Heart left ventricle (tissue), 16 donors: Measurements from ENCODE around the gene NUP214. TPM values are rescaled to one million over a fixed set of nuclear protein-coding genes. Genes with fewer than 3 reads are reported as not detected.

Source experiments
- ATAC-seq, 4 donors: fragments of 200-7000 bp; cut with Tn5 transposase; one replicate each; pipeline ENCODE4 v1.9.1; 2020 to 2022; ENCODE audit warnings: moderate library complexity in 4 of 4, mild to moderate bottlenecking in 3 of 4, moderate number of reproducible peaks in 1 of 4
- DNase-seq, 5 donors: peaks; one replicate each; pipeline ENCODE4 v3.0.0-alpha.2; 2020
- H3K27ac ChIP-seq, 12 donors: fragments of 200-600 bp; sonication (generic) in 4 of 12; one replicate each; pipeline versions ENCODE4 v1.5.0 to v1.8.0; 2016 to 2022; ENCODE audit warnings: mild to moderate bottlenecking in 2 of 12
- H3K27me3 ChIP-seq, 9 donors: fragments of 200-600 bp; sonication (generic) in 2 of 9; one replicate each; pipeline versions ENCODE4 v1.5.1 to v1.8.0; 2016 to 2022; ENCODE audit warnings: mild to moderate bottlenecking in 3 of 9
- H3K36me3 ChIP-seq, 9 donors: fragments of 200-600 bp; sonication (generic) in 2 of 9; one replicate each; pipeline versions ENCODE4 v1.5.0 to v1.8.0; 2018 to 2022; ENCODE audit warnings: mild to moderate bottlenecking in 2 of 9
- H3K4me1 ChIP-seq, 12 donors: fragments of 200-600 bp; sonication (generic) in 4 of 12; one replicate each; pipeline versions ENCODE4 v1.5.0 to v1.8.0; 2016 to 2022; ENCODE audit warnings: mild to moderate bottlenecking in 3 of 12
- H3K4me3 ChIP-seq, 12 donors: fragments of 200-600 bp; sonication (generic) in 4 of 12; one replicate each; pipeline versions ENCODE4 v1.5.0 to v1.8.0; 2017 to 2022; ENCODE audit warnings: mild to moderate bottlenecking in 9 of 12, moderate library complexity in 4 of 12
- H3K9me3 ChIP-seq, 12 donors: fragments of 200-600 bp; sonication (generic) in 4 of 12; one replicate each; pipeline versions ENCODE4 v1.5.0 to v1.8.0; 2016 to 2022; ENCODE audit warnings: mild to moderate bottlenecking in 1 of 12
- POLR2A ChIP-seq, 2 donors: fragments of 450-650 bp; IDR thresholded peaks; one replicate each; pipeline ENCODE4 v1.6.1; 2017; ENCODE audit warnings: antibody characterized with exemption in 2 of 2, mild to moderate bottlenecking in 2 of 2, moderate library complexity in 2 of 2
- WGBS, 4 donors: extraction: QIAGEN DNeasy Blood & Tissue Kit in 2 of 4; methylation state at CpG; one replicate each; pipeline versions ENCODE4 v1.1.5 to v1.1.7; 2013 to 2018; 5-methylcytosine and 5-hydroxymethylcytosine counted together
- intact Hi-C, 10 donors: fragments of 100-400 bp; cut with DNase I; formaldehyde crosslinking; loops; one replicate each; pipeline versions ENCODE4 v1.11.1 to v1.14.2; 2022
- polyA plus RNA-seq, 2 donors: library from polyadenylated mRNA; stranded (reverse); fragments of 200-250 nt; gene quantifications; one replicate each; pipeline ENCODE4 v1.2.3, GENCODE V29; 2013
- total RNA-seq, 9 donors: library from RNA; depleted of rRNA in 2 of 9; stranded (reverse); fragments of >200 nt in 2 of 9; fragmentation: NEBNext Ultra II Directional in 3 of 9; extraction: Animal tissue kit (Norgen Biotek cat#: 25700) in 3 of 9; gene quantifications; one replicate each; pipeline versions ENCODE4 v1.1.0 to v1.2.4, GENCODE V29; 2016 to 2023
- TF ChIP-seq, protein P1 (sequence below), 12 donors: fragments of 200-600 bp; sonication (generic) in 4 of 12; IDR thresholded peaks; one replicate each; pipeline versions ENCODE4 v1.5.0 to v1.8.0; 2018 to 2022; ENCODE audit warnings: antibody characterized with exemption in 12 of 12, mild to moderate bottlenecking in 5 of 12
- donor health status: ischemic (EF 13 %, LVEDD 7.1; RV severe dilation, severe dysfunction).
- donor health status: healthy with polysubstance abuse.
- donor health status: DM: no; HTN: yes; CAD: no.
- donor health status: DM: no; HTN: no; CAD: no.
- donor health status: ischemic (EF 25% LVEDD 6.9; RV normal size, moderate dysfunction).
- donor health status: ischemic (EF 25% LVEDD 5.7; RV mildly dilated, moderate dysfunction).
- donor health status: healthy.
- donor health status: DM: yes; HTN: yes; CAD: no.
- donor health status: ischemic (EF 35%, LVEDD 5.7; RV mildly dilated, moderate dysfunction).
- donor health status: nonischemic (EF 11% LVEDD 7.7; RV severe dilation, severe dysfunction).
- donor health status: DM: yes; HTN: yes; CAD: no.
- donor health status: PGD.
- donor health status: ischemic (EF 29% LVEDD 5.4; RV normal size, mild dysfunction).
- donor health status: nonischemic (EF 23%, LVEDD 6.1; RV moderate dilation, normal function).

NUP214 gene
- total and polyA plus RNA-seq, 11 donors: 13.7 to 45.1 (median 23.6) TPM

DNA sequence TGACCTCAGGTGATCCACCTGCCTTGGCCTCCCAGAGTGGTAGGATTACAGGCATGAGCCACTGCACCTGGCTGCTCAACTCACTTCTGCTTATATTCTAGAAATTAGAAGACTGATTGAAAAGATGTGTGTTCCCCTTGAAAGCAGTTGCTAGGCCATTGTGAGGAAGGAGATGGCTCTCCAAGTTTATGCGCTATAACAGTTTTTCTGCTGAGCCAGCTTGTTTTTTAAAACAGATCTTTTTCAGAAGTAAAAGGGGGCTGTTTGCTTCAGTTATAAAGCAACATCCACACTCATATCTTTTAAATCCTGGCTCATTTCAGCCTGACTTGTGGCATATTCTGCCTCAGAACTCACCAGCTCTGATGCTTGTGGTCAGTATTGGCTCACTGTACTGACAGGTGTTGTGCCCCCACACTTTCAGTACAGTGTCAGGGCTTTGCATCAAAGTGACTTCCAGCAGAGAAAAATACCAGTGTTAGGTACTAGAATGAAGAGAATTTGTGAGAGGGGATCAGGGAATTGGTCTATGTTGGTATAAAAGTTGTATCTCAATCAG lies 49.4 kb downstream of the NUP214 start:
- TF ChIP-seq, protein P1, sequence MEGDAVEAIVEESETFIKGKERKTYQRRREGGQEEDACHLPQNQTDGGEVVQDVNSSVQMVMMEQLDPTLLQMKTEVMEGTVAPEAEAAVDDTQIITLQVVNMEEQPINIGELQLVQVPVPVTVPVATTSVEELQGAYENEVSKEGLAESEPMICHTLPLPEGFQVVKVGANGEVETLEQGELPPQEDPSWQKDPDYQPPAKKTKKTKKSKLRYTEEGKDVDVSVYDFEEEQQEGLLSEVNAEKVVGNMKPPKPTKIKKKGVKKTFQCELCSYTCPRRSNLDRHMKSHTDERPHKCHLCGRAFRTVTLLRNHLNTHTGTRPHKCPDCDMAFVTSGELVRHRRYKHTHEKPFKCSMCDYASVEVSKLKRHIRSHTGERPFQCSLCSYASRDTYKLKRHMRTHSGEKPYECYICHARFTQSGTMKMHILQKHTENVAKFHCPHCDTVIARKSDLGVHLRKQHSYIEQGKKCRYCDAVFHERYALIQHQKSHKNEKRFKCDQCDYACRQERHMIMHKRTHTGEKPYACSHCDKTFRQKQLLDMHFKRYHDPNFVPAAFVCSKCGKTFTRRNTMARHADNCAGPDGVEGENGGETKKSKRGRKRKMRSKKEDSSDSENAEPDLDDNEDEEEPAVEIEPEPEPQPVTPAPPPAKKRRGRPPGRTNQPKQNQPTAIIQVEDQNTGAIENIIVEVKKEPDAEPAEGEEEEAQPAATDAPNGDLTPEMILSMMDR (IDR thresholded peaks at IDR 0.05): no peak
- TF ChIP-seq POLR2A (IDR thresholded peaks at IDR 0.05): no peak
- Histone ChIP-seq H3K9me3 (no peaks in the 10 kb centered on the region), H3K4me3 (no peak overlapping the region), H3K36me3 (peaks cover 2 to 79% (median 71%) of the 10 kb centered on the region in 9 donors), H3K27me3 (no peaks in the 10 kb centered on the region), H3K27ac (no peak overlapping the region), H3K4me1 (peaks cover 0 to 16% (median 6%) of the 10 kb centered on the region in 12 donors)
- 98 to 100% (median 100%) methylated on average over 1 of the region's 1 CpG for whole genome bisulfite sequencing, 4 donors
- no peak for ATAC-seq
- DNase-seq: no peak
- intact Hi-C loops: loop anchor here in 1 of 10 donors (5.0 kb wide), 1 partner anchor 103 kb away; the partner anchor contains the start of gene FAM78A

DNA sequence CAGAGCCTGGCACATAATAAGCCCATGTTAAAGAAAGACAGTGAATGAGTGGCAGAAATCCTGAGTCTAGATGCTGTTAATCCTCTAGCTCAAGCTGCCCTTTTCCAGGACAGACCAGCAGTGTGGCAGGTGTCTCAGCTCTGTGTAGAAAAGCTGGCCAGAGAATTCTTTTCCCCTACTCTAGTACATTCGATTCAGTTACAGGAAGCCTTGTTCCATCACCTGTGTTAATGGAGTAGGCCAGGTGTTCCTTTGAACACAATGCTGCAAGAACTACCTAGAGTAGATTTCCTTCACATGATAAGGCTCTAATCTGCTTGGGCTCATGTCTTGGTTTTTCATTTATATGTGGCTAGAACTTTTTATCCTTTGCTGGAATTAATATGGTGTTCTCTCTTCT lies 52.5 kb downstream of the NUP214 start:
- no peak for ATAC-seq
- intact Hi-C loops: loop anchor here in 8 of 10 donors (1.0 to 5.0 kb wide), 6 partner anchors 97 to 159 kb away; partner anchors contain the start of gene FAM78A (in 2 of the 8)
- no peak for TF ChIP-seq POLR2A (IDR thresholded peaks at IDR 0.05)
- TF ChIP-seq, protein P1 (IDR thresholded peaks at IDR 0.05): no peak

DNA sequence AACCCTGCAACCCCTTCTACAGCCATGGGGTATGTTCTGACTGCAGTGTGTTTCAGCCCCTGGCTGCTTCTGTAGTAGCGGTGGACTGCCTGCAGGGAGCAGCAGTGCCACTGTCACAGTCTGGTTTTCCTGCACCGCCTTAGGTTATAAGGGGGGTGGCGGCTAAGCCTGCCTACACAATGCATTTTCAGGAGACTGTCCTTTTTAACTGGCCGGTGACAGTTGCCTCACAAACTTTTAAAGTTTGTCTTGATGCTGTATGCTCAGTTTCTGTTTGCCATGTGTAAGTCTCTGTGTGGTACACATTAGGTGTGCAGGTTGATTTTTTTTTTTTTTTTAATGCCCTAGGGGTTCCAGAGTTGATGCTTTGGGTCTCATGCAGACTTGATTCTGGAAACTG lies 53.0 kb downstream of the NUP214 start:
- H3K4me1 ChIP-seq: peaks cover 0 to 29% (median 6%) of the 10 kb centered on the region in 12 donors
- intact Hi-C loops: loop anchor here in 8 of 10 donors (1.0 to 5.0 kb wide), 6 partner anchors 96 to 158 kb away; partner anchors contain the start of gene FAM78A (in 2 of the 8)
- DNase-seq (peak; percentile 64 to 83 (median 69)), ATAC-seq (peak; percentile 82 to 96 (median 94))
- 8 to 22% (median 13%) methylated on average over 4 of the region's 4 CpGs for WGBS, 4 donors
- peak overlapping the region in 1 of 12 donors; percentile 31 for H3K27ac ChIP-seq
- H3K9me3 ChIP-seq: no peaks in the 10 kb centered on the region
- H3K36me3 ChIP-seq: peaks cover 2 to 100% (median 87%) of the 10 kb centered on the region in 9 donors
- TF ChIP-seq POLR2A (IDR thresholded peaks at IDR 0.05): no peak
- TF ChIP-seq, protein P1 (IDR thresholded peaks at IDR 0.05): peak; percentile 87 to 96 (median 93)
- no peak overlapping the region for H3K4me3 ChIP-seq
- no peaks in the 10 kb centered on the region for H3K27me3 ChIP-seq

More for the DNA sequence above, 52.5 kb downstream of the NUP214 start:
- Histone ChIP-seq H3K4me3 (no peak overlapping the region), H3K27ac (no peak overlapping the region), H3K9me3 (no peaks in the 10 kb centered on the region), H3K27me3 (no peaks in the 10 kb centered on the region), H3K4me1 (peaks cover 0 to 29% (median 6%) of the 10 kb centered on the region in 12 donors), H3K36me3 (peaks cover 2 to 96% (median 86%) of the 10 kb centered on the region in 9 donors)
- WGBS, 4 donors: 83 to 94% (median 87%) methylated on average over 1 of the region's 1 CpG
- DNase-seq: no peak

DNA sequence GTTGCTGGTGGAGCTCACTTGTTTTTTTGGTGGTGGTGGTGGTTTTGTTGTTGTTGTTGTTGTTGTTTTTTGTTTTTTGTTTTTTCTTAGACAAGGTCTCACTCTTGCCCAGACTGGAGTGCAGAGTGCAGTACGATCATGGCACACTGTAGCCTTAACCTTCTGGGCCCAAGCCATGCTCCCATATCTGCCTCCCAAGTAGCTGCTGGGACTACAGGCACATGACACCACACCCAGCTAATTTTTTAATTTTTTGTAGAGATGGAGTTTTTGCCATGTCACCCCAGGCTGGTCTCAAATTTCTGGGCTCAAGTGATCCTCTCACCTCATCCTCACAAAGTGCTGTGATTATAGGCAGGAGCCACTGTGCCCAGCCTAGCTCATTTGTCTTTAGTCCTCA lies 53.5 kb downstream of the NUP214 start:
- ATAC-seq (peak in 2 of 4 donors; percentile 30 to 38), DNase-seq (no peak)
- no peaks in the 10 kb centered on the region for H3K9me3 ChIP-seq
- WGBS, 4 donors: 57 to 67% (median 60%) methylated on average over 1 of the region's 1 CpG
- H3K27me3 ChIP-seq: no peaks in the 10 kb centered on the region
- H3K36me3 ChIP-seq: peaks cover 2 to 100% (median 85%) of the 10 kb centered on the region in 9 donors
- H3K4me1 ChIP-seq: peaks cover 0 to 29% (median 6%) of the 10 kb centered on the region in 12 donors
- peak overlapping the region in 2 of 12 donors; percentile 26 to 31 for H3K27ac ChIP-seq
- intact Hi-C loops: loop anchor here in 8 of 10 donors (1.0 to 5.0 kb wide), 6 partner anchors 96 to 158 kb away; partner anchors contain the start of gene FAM78A (in 2 of the 8)
- TF ChIP-seq, protein P1 (IDR thresholded peaks at IDR 0.05): no peak
- TF ChIP-seq POLR2A (IDR thresholded peaks at IDR 0.05): no peak
- no peak overlapping the region for H3K4me3 ChIP-seq
